GM06990 (cell line): Measurements from ENCODE around the gene ALKBH6.

ENCODE experiments used
- DNase-seq: peaks from one replicate; pipeline ENCODE4 v3.0.0-alpha.2; 2011; ENCODE audit not compliant: insufficient read length; ENCODE audit errors: extremely low read depth
- H3K27me3 ChIP-seq: replicated peaks from 2 replicates; pipeline ENCODE4 v1.6.0; 2011; ENCODE audit warnings: low read length; ENCODE audit not compliant: control insufficient read depth, insufficient read depth
- H3K36me3 ChIP-seq: 2 replicates; pipeline ENCODE4 v1.5.1; 2011; ENCODE audit warnings: low read length; ENCODE audit not compliant: control insufficient read depth, insufficient read depth
- H3K4me3 ChIP-seq: replicated peaks from 2 replicates; pipeline ENCODE4 v1.5.1; 2011; ENCODE audit warnings: low read depth, mild to moderate bottlenecking, control low read depth, low read length
- TF ChIP-seq, protein P1 (sequence below): IDR thresholded peaks from 2 replicates; pipeline ENCODE4 v1.5.1; 2011; ENCODE audit warnings: low read length, control low read depth, mild to moderate bottlenecking, inconsistent platforms; ENCODE audit not compliant: insufficient read depth, poor library complexity, severe bottlenecking

The ALKBH6 gene

DNA sequence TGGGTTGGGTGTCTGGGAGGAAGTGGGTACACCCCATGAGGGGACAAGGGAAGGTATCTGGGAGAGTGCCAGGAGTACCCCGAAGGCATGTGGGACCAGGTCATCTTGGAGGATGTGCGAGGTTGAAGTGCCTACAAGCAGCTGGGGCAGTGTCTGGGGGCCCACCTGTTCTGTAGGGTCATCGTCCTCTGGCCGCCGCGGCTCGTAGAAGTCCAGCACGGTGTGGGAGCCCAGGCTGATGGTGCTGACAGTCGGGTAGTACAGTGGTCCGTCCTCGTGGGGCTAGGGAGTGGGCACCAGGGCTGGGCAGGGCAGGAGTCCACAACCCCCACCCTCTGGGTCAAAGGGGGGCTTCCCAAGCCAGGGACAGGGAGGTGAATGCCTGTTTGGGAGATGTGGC lies 3.6 kb downstream of the ALKBH6 start:
- TF ChIP-seq, protein P1, sequence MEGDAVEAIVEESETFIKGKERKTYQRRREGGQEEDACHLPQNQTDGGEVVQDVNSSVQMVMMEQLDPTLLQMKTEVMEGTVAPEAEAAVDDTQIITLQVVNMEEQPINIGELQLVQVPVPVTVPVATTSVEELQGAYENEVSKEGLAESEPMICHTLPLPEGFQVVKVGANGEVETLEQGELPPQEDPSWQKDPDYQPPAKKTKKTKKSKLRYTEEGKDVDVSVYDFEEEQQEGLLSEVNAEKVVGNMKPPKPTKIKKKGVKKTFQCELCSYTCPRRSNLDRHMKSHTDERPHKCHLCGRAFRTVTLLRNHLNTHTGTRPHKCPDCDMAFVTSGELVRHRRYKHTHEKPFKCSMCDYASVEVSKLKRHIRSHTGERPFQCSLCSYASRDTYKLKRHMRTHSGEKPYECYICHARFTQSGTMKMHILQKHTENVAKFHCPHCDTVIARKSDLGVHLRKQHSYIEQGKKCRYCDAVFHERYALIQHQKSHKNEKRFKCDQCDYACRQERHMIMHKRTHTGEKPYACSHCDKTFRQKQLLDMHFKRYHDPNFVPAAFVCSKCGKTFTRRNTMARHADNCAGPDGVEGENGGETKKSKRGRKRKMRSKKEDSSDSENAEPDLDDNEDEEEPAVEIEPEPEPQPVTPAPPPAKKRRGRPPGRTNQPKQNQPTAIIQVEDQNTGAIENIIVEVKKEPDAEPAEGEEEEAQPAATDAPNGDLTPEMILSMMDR: no peak

DNA sequence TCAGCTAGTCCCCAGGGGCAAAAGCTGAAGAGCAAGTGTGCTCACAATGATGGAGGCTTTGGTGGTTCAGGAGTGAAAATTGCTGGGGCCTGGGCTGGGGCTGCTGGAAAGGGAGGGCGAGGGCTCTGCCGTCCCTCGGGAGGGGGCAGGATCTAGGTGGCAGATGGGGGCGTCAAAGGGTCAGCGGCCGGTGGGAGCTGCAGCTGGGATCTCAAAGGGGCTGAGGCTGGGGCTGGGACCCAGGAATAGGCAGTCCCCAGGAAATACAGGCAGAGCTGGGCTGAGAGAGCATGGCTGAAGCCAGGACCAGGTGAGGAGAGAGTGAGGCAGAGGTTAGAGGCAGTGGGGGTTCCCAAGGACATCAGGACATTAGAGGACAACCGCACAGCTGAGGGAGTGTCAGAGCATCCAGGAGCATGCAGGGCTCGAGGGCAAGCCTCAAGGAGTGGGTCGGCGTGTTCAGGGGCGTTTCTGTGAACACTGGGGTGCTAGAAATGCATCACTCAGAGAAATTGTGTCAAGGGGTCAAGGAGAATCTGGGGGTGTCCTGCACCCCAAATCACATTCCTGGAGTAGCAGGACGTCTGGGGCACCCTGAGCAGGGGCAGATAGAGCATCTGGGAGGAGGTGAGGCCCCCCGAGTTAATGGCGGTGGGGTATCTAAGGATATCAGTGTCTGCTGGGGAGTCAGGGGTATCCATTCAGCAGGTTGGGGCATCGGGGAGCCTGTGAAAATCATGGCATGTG lies 4.2 kb downstream of the ALKBH6 start:
- Histone ChIP-seq H3K27me3 (no peaks in the 10 kb centered on the region), H3K36me3 (peaks cover 3% of the 10 kb centered on the region), H3K4me3 (no peak overlapping the region; the same call in 1 of the 2 replicates)
- TF ChIP-seq, protein P1: no peak
- DNase-seq: no peak

More for the DNA sequence above, 3.6 kb downstream of the ALKBH6 start:
- Histone ChIP-seq H3K36me3 (peaks cover 3% of the 10 kb centered on the region), H3K4me3 (no peak overlapping the region), H3K27me3 (no peaks in the 10 kb centered on the region)
- no peak for DNase-seq

DNA sequence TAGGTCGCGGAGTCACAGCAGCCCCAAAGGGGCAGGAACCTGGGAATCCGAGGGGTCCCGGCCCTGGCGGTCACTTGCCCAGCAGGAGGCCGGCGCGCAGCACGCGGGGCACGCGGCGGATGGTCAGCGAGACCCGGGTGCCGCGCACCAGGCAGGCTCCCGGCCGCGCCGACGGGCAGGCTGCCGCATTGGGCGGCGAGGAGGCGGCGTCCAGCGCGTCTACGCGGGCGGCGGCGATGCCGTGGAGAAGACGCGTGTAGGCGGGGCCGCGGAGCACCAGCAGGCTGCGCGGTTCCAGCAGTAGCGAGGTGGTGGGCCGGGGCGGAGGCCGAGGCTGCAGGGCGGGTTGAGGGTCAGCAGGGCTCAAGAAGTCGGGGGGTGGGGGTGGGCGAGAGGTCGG lies 4.8 kb downstream of the ALKBH6 start:
- H3K27me3 ChIP-seq: no peaks in the 10 kb centered on the region
- TF ChIP-seq, protein P1: no peak
- peak; percentile 59 for DNase-seq
- H3K4me3 ChIP-seq: no peak overlapping the region; the same call in none of the 2 replicates
- H3K36me3 ChIP-seq: peaks cover 3% of the 10 kb centered on the region

DNA sequence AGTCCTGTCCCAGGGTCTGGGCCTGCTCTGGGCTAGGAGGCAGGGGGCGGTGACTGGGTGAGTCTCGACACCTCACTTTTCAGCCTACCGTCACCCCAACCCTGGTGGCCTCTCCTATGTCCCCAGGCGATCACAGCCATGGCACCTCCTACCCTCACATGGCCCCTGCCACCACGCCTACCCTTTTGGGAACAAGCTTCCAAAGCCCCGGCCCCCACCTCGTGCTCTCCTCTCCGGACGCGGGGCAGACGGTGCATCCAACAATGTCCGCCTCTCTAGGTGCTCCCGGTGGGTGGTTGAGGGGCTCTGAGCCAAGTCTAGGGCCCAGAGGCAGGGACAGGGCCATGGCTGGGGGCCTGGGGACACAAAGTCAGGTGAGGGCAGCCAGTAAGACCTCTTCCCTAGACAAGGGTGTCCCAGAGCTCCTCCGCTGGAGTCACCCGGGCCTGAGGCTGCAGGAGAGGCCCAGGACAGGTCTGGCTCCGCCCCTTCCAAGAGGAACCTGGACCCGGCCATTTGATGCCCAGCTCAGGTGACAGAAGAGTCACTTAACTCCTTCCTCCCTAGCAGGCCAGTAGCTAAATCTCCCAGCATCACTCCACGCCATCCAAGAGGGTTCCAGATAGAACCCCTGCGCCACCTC lies 5.6 kb downstream of the ALKBH6 start, which contains the start of gene SYNE4:
TSS of gene SYNE4 (minus strand) at position 478 of the 643 bp plus-strand sequence. CDS start at position 346, 132 bp downstream.
- no peak for DNase-seq
- Histone ChIP-seq H3K27me3 (no peaks in the 10 kb centered on the region), H3K4me3 (peak within 1 kb of the TSS; percentile 6), H3K36me3 (peaks cover 4% of the 10 kb centered on the region)
- TF ChIP-seq, protein P1: no peak

DNA sequence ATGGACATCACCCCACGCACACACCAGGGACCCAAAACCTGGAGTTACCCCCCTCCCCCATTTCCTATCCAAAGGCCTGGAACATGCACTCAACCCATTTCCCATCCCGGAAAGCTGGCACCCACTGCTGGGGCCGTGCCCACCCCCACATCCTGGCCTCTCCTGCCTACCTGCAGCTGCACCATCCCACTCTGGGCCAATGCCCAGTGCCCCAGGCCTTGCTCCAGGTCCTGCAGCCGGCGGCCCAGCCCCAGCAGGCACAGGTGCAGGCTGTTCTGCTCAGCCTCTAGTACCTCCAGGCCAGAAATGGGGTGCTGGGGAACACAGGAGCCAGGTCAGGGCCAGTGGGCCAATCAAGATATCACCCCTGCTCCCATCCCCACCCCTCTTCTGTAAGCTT lies 7.1 kb downstream of the ALKBH6 start:
- DNase-seq: no peak
- TF ChIP-seq, protein P1: no peak

More for the DNA sequence above, 7.1 kb downstream of the ALKBH6 start:
- H3K27me3 ChIP-seq: no peaks in the 10 kb centered on the region
- no peak overlapping the region for H3K4me3 ChIP-seq
- H3K36me3 ChIP-seq: peaks cover 7% of the 10 kb centered on the region
